HepG2 (cell line): ENCODE results near the gene NFKBIA.

Source experiments
- CEBPB ChIP-seq: IDR thresholded peaks from 2 replicates; pipeline ENCODE4 v1.6.1; 2011; ENCODE audit warnings: low read depth, low read length, improper control_type of control experiment, borderline replicate concordance
- GABPA ChIP-seq, 2 experiments: IDR thresholded peaks; 2 replicates each; pipeline ENCODE4 v1.6.1; 2011 to 2016; ENCODE audit warnings: low read depth in 2 of 2, low read length in 1 of 2, missing biosample characterization in 1 of 2, missing genetic modification characterization in 1 of 2
- KDM6A ChIP-seq: IDR thresholded peaks from 2 replicates; pipeline ENCODE4 v1.6.1; 2016; ENCODE audit warnings: low read depth
- POLR2A ChIP-seq, 2 experiments: IDR thresholded peaks; 2 replicates each; pipeline ENCODE4 v1.6.1; 2011; ENCODE audit warnings: low read depth in 2 of 2, low read length in 2 of 2, mild to moderate bottlenecking in 1 of 2, moderate library complexity in 1 of 2; ENCODE audit not compliant: insufficient read depth in 1 of 2
- ZNF20 ChIP-seq: sonication (generic); formaldehyde crosslinking; IDR thresholded peaks from 2 replicates; pipeline ENCODE4 v1.4.0; 2020; ENCODE audit warnings: mild to moderate bottlenecking, moderate library complexity, missing genetic modification reagents

DNA sequence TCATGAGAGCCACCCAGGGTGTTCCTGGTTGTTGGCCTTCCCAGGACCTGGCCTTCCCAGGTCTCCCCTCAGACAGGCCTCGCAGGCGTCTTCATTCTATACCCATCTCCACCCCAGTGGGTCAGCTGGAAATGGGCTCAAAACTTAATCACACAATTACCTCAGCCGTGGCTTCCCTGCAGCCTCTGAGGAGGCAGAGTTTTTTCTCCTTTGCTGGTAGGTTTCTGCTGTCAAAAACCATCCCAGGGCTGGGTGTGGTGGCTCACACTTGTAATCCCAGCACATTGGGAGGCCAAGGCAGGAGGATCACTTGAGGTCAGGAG, 13.2 kb downstream of the NFKBIA start:
- TF ChIP-seq KDM6A (no peak), CEBPB (no peak), GABPA (IDR thresholded peaks at IDR 0.05; ENCODE audit: low read depth, low read length) (no peak), GABPA (CRISPR knock-in tag; IDR thresholded peaks at IDR 0.05; ENCODE audit: low read depth) (no peak), ZNF20 (no peak), POLR2A (IDR thresholded peaks at IDR 0.05; ENCODE audit: insufficient read depth in 1 of 2, low read depth in 2 of 2, low read length in 2 of 2) (no peak)
